ENCODE measurements around the gene IL21R.

IL21R gene

DNA sequence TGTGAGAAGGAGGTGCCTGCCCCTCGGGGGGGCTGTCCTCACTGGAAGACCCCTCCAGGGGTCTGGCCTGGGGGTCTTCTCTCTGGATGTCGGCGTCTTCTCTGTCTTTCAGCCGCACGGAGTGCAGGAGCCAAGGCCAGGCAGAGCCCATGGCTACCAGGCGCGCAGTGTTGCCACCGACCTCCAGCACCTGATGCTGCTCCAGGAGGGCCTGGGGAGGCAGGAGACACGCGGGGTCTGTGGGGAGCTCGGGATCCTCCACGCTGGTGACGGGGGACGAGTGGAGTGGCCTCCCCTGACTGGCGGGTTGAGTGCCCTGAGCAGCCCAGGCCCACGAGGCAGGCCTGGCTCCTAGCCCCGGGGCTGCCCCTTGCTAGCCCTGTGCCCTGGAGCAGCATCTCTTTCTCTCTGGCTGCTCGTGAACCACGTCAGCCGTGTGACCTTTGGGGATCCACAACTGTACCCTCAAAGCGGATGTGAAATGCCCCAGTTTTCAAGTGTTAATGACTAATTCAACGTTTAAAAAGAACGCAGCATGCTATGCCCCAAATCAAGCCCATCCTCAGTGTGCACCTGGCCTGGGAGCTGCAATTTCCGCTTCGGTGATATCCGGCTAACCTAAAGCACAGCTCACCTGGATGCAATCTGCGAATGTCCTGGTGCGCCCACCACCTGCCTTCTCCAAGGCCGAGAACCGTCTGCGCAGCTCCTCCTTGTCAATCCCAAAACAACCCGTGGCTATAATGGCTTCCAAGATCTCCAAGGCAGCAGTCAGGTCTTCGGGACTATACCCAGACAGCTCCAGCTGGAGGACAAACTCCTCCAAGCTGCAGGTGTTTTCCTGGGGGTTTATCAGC lies 62.9 kb downstream of the IL21R start:
- DNase-seq: no peak

GRCh38 chr16:27465483-27465879 lies 63.5 kb downstream of the IL21R start:
- no peak for DNase-seq

DNA sequence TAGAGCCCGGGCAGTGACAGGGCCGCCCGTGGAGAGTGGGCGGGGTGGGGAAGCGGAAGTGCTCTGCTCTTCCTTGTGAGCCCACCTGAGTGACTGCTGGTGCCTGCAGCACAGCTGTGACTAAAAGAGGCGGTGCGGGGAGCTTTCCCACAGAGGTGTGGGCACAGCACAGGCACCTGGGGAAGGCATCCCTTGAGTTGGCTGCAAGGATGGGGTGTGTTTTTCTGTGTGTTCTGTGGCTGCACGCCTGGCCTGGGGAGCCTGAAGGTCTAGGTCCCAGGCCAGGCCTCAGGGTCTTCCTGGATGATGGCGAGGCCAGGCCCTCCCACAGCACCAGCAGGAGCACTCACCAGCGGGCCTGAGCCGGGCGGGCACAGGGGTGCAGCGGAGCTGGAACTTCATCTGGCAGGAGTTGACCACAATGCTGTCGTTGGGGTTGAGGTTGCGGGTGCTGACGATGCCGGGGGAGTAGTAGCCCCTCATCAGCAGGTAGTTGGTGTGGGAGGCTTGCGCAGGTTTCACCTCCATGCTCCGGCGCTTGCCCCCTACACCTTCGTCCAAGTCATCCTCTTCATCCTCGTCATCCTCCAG lies 67.1 kb downstream of the IL21R start:
- no peak for DNase-seq

- no peak for DNase-seq
Measured at GRCh38 chr16:27470567-27471431, 68.8 kb downstream of the IL21R start.

DNA sequence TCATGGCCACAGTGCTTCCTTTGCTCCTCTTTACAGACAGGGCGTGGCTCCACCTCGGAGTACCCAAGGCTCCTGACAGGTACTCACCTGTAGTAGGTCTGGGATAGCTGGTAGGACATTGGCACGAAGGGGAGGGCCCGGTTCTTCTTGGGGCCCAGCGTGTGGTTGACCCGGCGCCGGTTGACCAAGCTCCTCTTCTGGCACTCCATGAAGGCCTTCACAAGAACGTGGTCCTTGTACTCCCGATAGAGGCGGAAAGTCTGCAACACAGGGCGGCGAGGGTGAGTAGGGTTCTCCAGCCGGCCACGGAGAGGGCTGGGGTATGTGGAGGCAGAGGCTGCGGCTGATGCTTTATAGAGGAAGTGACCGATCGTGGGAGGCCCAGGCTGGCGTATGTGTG lies 69.7 kb downstream of the IL21R start:
- DNase-seq: no peak

DNA sequence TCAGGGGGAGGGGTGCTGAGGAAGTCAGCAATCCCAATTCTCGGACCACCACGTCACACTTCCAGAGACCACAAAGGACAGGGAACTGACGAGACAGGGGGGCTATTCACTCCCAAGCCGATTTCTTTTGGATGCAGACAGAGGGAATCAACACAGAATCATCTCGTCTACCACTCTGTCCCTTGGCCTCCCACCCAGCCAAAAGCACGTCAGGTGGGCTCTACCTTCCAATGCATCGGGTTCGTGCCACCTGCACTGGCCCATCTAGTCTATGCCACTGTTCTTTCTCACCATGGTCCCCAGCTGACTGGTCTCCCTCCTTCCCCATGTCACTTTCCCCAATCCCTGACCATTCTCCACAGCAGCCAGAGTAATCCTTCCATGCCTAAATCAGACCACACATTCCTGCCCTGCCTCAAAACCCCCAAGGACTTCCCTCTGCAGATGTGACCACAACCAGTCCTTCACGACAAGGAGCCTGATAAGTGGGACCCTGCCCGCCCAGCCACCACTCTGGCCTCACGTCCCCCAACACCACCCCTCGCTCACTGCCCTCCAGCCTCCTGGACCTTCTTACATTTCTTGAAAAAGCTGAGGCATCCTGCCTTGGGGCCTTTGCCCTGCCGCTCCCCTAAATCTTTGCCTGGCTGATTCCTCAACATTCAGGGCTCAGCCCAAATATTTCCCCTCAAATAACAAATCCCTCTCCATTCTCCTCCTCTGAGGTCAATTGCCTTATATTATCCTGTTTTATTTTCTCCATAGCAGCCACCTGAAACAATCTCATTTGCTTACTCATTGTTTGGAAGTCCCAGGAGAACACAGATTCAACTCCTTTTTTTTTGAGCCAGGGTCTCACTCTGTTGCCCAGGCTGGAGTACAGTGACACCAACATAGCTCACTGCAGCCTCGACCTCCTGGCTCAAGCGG lies 70.4 kb downstream of the IL21R start:
- no peak for DNase-seq

DNA sequence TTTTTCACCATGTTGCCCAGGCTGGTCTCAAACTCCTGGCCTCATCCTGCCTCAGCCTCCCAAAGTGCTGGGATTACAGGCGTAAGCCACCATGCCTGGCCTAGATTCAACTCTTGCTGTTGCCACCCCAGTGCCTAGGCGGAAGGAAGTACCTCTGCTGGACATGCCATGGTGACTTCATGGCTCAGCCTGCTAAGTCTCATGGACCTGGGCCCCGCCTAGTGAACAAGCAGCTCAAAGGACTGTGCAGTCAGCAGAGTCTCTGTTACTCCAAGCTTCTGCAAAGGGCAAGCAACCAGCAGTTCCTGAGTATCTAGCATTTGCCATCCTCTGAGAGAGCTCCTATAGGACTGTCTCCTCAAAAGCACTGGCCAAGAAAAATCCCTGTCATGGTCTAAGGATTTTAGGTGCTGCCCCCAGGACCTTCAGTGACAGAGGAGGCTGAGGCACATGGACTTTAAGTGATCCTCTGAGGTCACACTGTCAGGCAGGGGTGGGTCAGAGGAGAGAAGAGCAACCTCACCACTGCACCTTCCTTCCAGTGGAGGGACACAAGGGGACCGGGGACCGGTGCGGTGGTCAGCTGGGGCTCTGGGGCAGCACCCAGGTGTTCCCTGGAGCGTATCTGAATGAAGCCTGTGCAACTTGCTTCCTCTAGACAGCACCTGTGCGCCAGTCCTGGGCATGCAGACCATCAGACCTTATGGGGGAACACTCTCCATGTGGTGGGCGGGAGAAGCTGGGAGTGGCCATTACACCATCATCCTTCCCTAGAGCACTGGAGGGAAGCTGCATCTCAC lies 71.3 kb downstream of the IL21R start:
- DNase-seq: no peak

DNA sequence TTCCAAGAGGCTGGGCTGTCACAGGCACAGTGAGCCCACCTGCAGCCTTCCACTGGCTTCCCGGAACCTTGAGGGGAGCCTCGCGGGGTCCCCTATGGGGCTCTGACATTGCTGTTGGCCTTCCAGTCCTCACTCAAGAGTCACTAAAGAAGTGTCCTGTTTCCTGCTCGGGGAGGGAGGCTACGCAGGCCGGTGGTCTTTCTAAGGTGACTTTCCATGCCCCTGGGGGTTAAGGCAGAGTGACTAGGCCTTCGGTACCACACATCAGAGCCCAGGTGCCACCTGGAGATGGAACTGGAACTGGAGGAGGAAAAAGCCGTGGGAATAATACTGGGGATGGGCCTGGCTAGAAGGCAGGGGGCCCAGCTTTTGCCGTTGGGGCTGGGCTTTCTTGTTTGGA lies 72.1 kb downstream of the IL21R start:
- DNase-seq: no peak

DNA sequence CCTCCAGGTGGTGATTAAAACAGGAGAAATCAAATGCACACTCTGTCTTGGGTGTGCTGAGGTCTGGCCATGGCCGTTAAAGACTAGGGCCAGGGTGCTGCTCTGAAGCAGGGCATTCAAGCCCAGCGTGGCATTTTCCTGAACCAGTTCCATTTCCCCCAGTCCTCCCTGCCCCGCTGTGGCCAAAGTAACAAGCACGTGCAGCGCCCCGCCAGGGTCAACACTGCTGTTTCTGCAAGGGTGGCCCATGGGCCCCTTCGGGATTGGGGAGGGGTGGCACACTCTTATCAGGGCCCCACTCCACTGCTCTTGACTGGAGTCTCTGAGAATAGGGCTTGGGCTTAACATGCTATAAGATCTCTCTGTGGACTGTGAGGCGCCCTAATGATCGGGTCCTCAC lies 72.9 kb downstream of the IL21R start:
- DNase-seq: no peak

GRCh38 chr16:27475561-27475960 lies 73.6 kb downstream of the IL21R start:
- no peak for DNase-seq

- DNase-seq: no peak
Measured at GRCh38 chr16:27476240-27476639, 74.3 kb downstream of the IL21R start.

GRCh38 chr16:27480761-27481160 lies 78.8 kb downstream of the IL21R start:
- no peak for DNase-seq

DNA sequence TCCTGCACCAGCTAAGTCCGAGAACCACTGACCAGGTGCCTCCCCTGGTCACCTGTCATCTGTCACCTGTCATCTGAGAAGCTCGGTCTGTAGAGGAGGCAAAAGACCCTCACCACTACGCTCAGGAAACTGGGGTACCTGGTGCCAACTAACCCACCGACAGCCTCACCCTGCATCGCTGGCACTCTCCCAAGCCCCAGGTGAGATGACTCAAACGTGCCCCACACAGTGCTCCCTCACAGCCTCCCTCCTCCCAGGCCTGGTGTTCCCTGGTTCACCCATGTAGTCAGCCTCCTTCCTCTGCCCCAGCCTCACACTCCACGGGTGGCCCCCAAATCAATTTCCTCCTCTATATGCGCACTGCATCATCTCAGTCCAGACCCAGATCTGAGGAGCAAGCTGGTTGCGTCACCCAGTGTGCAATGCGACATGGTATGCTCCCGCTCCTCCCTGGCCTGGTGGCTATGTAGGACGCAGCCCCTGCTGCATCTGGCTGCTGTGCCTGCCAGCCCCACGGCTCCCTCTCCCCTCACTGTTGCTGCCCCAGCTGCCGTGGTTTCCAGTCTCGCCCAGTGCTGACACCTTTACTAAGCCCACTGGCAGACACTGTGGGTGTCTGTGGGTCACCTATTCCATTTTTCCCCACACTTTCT lies 79.4 kb downstream of the IL21R start:
- DNase-seq: no peak

GRCh38 chr16:27482397-27483087 lies 80.6 kb downstream of the IL21R start:
- no peak for DNase-seq

- DNase-seq: no peak
Measured at GRCh38 chr16:27483088-27483437, 81.1 kb downstream of the IL21R start.

GRCh38 chr16:27483624-27484023 lies 81.7 kb downstream of the IL21R start:
- DNase-seq: no peak

DNA sequence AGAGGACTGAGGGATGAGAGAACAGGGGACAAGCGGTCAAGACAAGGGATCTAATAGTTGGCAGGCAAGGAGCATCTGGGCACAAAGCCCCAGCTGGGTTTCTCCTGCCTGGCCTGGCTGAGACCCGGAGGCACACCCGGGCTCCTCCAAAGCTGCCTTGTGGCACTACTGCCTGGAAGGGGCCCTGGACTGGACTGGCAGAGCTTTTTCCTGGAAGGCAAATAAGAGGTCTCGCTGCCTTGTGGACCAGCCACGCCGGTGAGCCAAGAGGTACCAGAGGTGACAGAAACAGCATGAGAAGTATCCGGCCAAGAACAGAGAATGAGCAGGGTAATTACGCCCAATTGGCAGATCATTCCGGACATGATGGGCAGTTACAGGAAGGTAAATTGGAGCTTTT lies 83.2 kb downstream of the IL21R start:
- DNase-seq: peak in 3 of 14 donors; percentile 3 to 56 (median 6)

DNA sequence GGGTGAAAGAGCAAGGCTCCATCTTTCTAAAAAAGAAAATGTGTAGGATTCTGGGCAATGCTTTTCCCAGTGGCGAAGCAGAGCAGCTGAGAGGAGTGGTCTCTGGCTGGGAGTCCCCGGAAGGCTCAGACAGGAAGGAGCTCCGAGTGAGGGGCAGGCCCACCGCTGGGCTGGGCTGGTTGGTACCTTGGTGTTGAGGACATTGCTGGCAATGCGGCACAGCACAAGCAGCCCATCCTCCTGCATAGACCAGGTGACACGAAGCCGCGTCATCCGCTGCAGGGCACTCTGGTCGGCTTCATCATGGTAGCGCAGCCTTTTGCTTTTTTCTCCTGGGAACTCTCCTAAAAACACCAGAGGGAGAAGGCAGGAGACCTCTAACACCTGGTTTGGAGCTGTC lies 83.8 kb downstream of the IL21R start:
- DNase-seq: no peak

- DNase-seq: no peak
Measured at GRCh38 chr16:27486344-27486743, 84.4 kb downstream of the IL21R start.

GRCh38 chr16:27486760-27487159 lies 84.8 kb downstream of the IL21R start:
- no peak for DNase-seq

Measured in C1 segment of cervical spinal cord (tissue), 14 donors.